ENCODE measurements around the gene WASF2.

GRCh38 chr1:27380766-27381733 is 108.9 kb downstream of the WASF2 start:
- TF ChIP-seq CTCF (IDR thresholded peaks at IDR 0.05) (no peak), EZH2 (IDR thresholded peaks at IDR 0.05) (no peak)

All from neural progenitor cell (in vitro differentiated cells).